ENCODE data around the gene C2orf92. TPM values are rescaled to one million over a fixed set of nuclear protein-coding genes. Genes with fewer than 3 reads are reported as not detected.

C2orf92 gene
- total and polyA plus RNA-seq, 7 donors, result 2.9 to 22.7 (median 6.0) TPM; not detected in 2

- no peaks in the 10 kb centered on the region for H3K9me3 ChIP-seq
- H3K27me3 ChIP-seq, result no peaks in the 10 kb centered on the region
- WGBS, 2 donors, result 79 to 87% methylated on average over 4 of the region's 4 CpGs
- H3K27ac ChIP-seq, result peak overlapping the region in 1 of 4 donors; percentile 33
- H3K4me1 ChIP-seq, result peaks cover 0 to 44% (median 15%) of the 10 kb centered on the region in 4 donors
- intact Hi-C loops (cut with DNase I), result no loop called here
- no peaks in the 10 kb centered on the region for H3K36me3 ChIP-seq
- no peak overlapping the region for H3K4me3 ChIP-seq
- DNase-seq, result no peak
- TF ChIP-seq, protein P1, sequence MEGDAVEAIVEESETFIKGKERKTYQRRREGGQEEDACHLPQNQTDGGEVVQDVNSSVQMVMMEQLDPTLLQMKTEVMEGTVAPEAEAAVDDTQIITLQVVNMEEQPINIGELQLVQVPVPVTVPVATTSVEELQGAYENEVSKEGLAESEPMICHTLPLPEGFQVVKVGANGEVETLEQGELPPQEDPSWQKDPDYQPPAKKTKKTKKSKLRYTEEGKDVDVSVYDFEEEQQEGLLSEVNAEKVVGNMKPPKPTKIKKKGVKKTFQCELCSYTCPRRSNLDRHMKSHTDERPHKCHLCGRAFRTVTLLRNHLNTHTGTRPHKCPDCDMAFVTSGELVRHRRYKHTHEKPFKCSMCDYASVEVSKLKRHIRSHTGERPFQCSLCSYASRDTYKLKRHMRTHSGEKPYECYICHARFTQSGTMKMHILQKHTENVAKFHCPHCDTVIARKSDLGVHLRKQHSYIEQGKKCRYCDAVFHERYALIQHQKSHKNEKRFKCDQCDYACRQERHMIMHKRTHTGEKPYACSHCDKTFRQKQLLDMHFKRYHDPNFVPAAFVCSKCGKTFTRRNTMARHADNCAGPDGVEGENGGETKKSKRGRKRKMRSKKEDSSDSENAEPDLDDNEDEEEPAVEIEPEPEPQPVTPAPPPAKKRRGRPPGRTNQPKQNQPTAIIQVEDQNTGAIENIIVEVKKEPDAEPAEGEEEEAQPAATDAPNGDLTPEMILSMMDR (IDR thresholded peaks at IDR 0.05), result no peak
- no peak for TF ChIP-seq POLR2A (IDR thresholded peaks at IDR 0.05)
- TF ChIP-seq POLR2AphosphoS5 (IDR thresholded peaks at IDR 0.05), result peak in 2 of 4 donors; percentile 15 to 28
- no peak for TF ChIP-seq EP300 (IDR thresholded peaks at IDR 0.05)
Measured at GRCh38 chr2:97747716-97748115, 78.2 kb downstream of the C2orf92 start.

DNA sequence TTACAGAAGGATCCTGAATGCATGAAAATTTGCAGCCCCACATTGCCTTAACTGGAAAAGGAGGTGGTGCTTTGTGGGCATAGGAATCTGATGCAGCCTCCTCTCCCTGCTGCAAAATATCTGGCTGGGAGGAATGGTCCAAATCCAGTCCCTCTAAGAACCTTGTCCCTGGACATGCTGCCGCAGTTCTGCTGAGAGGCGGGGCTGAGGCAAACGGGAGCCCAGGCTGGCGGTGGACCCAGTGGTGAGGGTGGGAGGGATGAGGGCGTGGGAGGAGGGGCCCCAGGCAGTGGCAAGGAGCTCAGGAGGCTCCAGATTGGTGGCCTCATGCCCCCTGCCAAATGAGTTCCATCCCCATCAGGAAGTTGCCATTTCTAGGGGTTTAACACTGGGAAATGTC lies 80.1 kb downstream of the C2orf92 start:
- no peak for DNase-seq
- H3K27ac ChIP-seq, result no peak overlapping the region
- peaks cover 0 to 48% (median 15%) of the 10 kb centered on the region in 4 donors for H3K4me1 ChIP-seq
- no peak for TF ChIP-seq EP300 (IDR thresholded peaks at IDR 0.05)
- no peak for TF ChIP-seq POLR2AphosphoS5 (IDR thresholded peaks at IDR 0.05)
- TF ChIP-seq POLR2A (IDR thresholded peaks at IDR 0.05), result no peak
- TF ChIP-seq, protein P1 (IDR thresholded peaks at IDR 0.05), result no peak
- intact Hi-C loops (cut with DNase I), result no loop called here
- WGBS, 2 donors, result 80 to 87% methylated on average over 5 of the region's 5 CpGs
- peaks cover 0 to 3% (median 0%) of the 10 kb centered on the region in 4 donors for H3K36me3 ChIP-seq
- H3K4me3 ChIP-seq, result no peak overlapping the region
- no peaks in the 10 kb centered on the region for H3K27me3 ChIP-seq
- no peaks in the 10 kb centered on the region for H3K9me3 ChIP-seq

GRCh38 chr2:97750017-97750416 lies 80.5 kb downstream of the C2orf92 start:
- H3K4me1 ChIP-seq, result peaks cover 0 to 48% (median 15%) of the 10 kb centered on the region in 4 donors
- peaks cover 0 to 7% (median 0%) of the 10 kb centered on the region in 4 donors for H3K36me3 ChIP-seq
- no peak overlapping the region for H3K27ac ChIP-seq
- intact Hi-C loops (cut with DNase I), result no loop called here
- 97 to 98% methylated on average over 4 of the region's 4 CpGs for WGBS, 2 donors
- no peaks in the 10 kb centered on the region for H3K9me3 ChIP-seq
- no peak for DNase-seq
- H3K4me3 ChIP-seq, result no peak overlapping the region
- TF ChIP-seq POLR2AphosphoS5 (IDR thresholded peaks at IDR 0.05) (no peak), EP300 (IDR thresholded peaks at IDR 0.05) (no peak), POLR2A (IDR thresholded peaks at IDR 0.05) (no peak)
- TF ChIP-seq, protein P1 (IDR thresholded peaks at IDR 0.05), result no peak
- no peaks in the 10 kb centered on the region for H3K27me3 ChIP-seq

DNA sequence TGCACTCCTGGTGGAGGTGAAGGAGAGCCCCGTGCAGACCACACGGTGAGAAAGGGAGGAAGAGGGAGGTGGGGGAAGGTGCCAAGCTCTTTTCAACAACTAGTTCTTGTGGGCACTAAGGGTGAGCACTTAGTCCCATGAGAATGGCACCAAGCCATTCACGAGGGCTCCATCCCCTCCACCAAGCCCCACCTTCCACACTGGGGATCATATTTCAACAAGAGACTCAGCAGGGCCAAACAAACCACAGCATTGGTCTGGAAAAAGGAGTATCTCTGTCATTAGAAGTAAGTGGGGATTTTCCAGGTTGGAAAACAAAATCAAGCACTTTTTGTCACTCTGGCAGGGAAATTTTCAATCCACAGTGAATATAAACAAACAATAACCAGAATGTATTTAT lies 82.2 kb downstream of the C2orf92 start:
- WGBS, 2 donors, result 75 to 76% methylated on average over 3 of the region's 3 CpGs
- no peak for DNase-seq

More for the DNA sequence above, 82.2 kb downstream of the C2orf92 start:
- H3K4me1 ChIP-seq, result peaks cover 0 to 32% (median 4%) of the 10 kb centered on the region in 4 donors
- no peak overlapping the region for H3K27ac ChIP-seq
- TF ChIP-seq POLR2AphosphoS5 (IDR thresholded peaks at IDR 0.05) (no peak), EP300 (IDR thresholded peaks at IDR 0.05) (no peak), POLR2A (IDR thresholded peaks at IDR 0.05) (no peak)
- TF ChIP-seq, protein P1 (IDR thresholded peaks at IDR 0.05), result no peak
- H3K4me3 ChIP-seq, result no peak overlapping the region
- H3K36me3 ChIP-seq, result peaks cover 0 to 24% (median 8%) of the 10 kb centered on the region in 4 donors
- H3K9me3 ChIP-seq, result no peaks in the 10 kb centered on the region
- H3K27me3 ChIP-seq, result no peaks in the 10 kb centered on the region
- intact Hi-C loops (cut with DNase I), result no loop called here

Small RNAs within 50 kb of the gene (small RNA-seq; reads per million reads assigned to genes)
- gene RNU4-8P, result 0 reads per million in 3 donors

Other genes starting within 250 kb of the C2orf92 start
- gene ANKRD36B, start 79.8 kb upstream of the C2orf92 start, total RNA-seq, result 10 to 100 TPM; 25.0 to 55.4 (median 41.7) TPM
- 10 to 100 TPM in 1 of 3 donors, 1 to 10 TPM in 2; 1.4 to 13.6 (median 2.4) TPM for gene ANKRD36B, start 79.8 kb upstream of the C2orf92 start, polyA plus RNA-seq
- 100 to 1,000 TPM; 358 to 796 (median 595) TPM for gene COX5B, start 23.7 kb upstream of the C2orf92 start, total RNA-seq
- 1,000 to 10,000 TPM in 1 of 3 donors, 100 to 1,000 TPM in 2; 596 to 1,023 (median 842) TPM for gene COX5B, start 23.7 kb upstream of the C2orf92 start, polyA plus RNA-seq
- gene ACTR1B, start 5.7 kb upstream of the C2orf92 start, total RNA-seq, result 10 to 100 TPM; 63.0 to 85.3 (median 77.6) TPM
- 10 to 100 TPM; 55.3 to 75.4 (median 67.5) TPM for gene ACTR1B, start 5.7 kb upstream of the C2orf92 start, polyA plus RNA-seq
- gene ZAP70, start 43.9 kb downstream of the C2orf92 start, total RNA-seq, result 1 to 10 TPM; 1.3 to 4.3 (median 2.2) TPM
- 10 to 100 TPM in 1 of 3 donors, not detected in 2; 28.0 TPM for gene ZAP70, start 43.9 kb downstream of the C2orf92 start, polyA plus RNA-seq

Measured in sigmoid colon (tissue), 7 donors.